GM21825 (cell line): ENCODE measurements around the gene CNR1.
A peak's percentile ranks its signal among the peaks of the same experiment; 100 is the strongest.

Source experiments
- ATAC-seq: cut with Tn5 transposase; IDR thresholded peaks from one replicate; pipeline ENCODE4 v1.9.1; 2021; ENCODE audit warnings: mild to moderate bottlenecking, moderate library complexity; ENCODE audit not compliant: unreplicated experiment

The CNR1 gene

DNA sequence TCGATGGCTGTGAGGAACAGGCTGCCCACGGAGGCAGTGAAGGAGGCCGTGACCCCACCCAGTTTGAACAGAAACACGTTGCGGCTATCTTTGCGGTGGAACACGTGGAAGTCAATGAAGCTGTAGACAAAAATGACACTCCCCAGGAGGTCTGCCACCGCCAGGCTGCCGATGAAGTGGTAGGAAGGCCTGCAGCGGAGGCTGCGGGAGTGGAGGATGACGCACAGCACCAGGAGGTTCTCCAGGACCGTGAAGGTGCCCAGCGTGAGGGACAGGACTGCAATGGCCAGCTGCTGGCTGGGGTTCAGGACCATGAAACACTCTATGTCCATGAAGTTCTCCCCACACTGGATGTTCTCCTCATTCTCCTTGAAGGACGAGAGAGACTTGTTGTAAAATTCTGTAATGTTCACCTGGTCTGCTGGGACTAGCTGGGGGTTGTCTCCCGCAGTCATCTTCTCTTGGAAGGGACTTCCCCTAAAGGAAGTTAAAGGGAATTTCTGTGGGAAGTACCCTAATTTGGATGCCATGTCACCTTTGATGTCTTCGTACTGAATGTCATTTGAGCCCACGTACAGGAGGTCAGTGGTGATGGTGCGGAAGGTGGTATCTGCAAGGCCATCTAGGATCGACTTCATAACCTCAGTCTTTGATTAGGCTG, 21.4 kb downstream of the CNR1 start:
- ATAC-seq: no peak

DNA sequence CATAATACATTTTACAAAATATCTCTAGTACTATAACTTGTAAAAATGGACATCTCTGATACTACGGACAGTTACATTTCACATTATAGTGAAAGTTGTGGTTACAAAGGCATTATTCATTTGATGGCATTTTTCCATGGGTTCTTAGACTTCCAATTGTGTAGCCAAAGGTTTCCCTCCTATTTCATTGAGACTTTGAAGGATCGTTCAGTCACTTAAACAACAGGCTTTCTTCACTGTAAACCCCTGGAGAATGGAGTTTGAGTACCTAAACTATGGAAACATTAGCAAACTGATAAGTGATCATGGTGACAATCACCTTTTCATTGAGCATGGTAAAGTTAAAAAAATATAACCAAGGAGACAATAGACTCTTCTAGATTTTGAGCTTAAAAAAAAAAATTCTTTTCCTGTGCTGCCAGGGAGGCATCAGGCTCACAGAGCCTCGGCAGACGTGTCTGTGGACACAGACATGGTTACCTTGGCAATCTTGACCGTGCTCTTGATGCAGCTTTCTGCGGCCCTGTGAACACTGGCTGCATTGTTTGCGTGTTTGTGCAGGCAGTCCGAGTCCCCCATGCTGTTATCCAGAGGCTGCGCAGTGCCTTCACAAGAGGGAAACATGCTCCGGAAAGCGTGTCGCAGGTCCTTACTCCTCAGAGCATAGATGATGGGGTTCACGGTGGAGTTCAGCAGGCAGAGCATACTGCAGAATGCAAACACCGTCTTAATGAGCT, 22.6 kb downstream of the CNR1 start:
- ATAC-seq: no peak

DNA sequence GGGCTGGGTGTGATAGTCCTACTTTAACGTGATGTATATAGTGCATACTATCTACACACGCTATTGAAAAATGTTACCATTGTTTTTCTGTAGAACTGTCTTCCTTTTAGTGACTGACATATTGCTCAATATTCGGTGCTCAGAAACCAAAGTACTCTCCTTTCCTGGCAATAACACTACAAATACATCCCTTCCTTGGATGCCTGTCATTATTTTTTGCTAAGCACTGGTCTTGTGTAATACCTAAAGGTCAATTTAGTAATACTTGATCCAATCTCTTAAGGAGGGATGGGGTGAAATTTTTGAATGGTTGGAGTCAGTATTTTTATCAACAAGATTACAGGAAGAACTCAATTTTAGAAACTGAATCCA, 23.9 kb downstream of the CNR1 start:
- no peak for ATAC-seq

DNA sequence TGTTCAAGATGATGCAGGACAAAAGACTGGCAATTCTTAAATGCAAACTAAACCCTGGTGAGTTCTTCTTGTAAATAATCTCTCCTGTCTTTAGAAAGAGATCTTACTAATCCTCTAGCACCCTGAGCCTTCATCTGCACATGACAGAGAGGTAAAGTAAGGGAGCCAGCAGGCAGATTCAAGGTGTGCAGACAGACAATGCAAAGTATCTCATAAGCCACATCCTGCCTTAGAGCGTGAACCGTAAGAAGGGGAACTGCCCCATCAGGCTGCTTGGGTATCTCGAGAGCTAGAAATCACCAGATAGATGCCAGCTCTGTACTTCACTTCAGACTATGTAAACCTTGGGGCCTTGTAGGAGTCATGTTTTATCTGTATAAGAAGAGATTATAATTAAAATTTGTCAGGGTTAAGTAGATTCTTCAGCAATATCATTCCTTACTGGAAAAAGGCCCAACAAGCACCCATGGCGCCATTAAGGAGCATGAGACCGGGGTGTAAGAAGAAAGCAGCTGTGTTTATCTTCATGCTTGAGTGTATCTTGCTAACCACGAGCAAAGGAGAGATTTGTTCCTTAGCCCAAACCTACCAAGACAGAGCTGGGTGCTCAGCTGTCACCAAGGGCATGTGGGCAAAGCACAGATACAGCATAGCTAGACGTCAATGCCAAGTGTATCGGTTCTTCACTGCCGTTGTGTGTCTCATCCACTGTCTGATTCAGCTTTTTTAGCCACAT, 24.4 kb downstream of the CNR1 start:
- peak; percentile 94 for ATAC-seq

DNA sequence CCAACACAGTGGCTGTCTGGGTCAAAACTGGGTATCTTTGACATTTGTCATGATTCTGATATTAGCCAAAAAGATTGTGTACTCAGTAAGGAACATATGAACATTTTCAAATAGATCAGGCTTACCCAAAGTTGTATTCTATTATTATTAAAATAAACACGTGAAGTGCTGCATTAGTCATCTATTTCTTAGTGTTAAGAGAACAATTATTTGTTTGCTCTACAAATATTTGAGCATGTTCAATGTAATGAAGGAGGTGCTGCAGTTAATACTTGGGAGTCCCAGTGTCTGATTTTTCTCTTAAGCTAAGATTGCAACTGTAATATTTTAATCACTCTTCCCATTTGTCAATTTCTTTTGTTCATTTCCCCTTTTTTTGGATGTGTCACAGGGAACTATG, 28.2 kb downstream of the CNR1 start:
- ATAC-seq: no peak

DNA sequence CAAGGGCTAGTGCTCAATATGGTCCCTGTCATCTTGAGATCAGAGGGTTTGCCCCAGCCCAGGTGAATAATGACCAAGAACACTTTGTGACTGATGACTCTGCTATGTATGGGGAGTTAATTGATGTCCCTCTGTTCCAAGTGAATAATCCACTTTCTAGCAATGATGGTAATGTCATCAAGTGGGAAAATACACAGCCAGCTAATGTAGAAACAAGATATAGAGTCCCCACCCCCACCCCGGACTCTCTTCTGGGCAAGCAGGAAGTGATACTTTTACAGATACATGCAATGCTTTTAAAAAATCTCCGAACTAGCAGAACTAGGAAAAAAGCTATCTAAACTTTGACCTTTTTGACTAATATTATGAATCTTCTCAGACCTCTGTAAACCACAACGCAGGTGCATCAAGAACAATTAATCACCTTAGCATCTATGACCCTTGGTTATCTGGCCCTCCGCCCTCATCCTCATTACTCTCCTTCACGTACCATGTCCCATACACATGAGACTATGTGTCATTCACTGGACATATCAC, 30.5 kb downstream of the CNR1 start:
- peak; percentile 68 for ATAC-seq

DNA sequence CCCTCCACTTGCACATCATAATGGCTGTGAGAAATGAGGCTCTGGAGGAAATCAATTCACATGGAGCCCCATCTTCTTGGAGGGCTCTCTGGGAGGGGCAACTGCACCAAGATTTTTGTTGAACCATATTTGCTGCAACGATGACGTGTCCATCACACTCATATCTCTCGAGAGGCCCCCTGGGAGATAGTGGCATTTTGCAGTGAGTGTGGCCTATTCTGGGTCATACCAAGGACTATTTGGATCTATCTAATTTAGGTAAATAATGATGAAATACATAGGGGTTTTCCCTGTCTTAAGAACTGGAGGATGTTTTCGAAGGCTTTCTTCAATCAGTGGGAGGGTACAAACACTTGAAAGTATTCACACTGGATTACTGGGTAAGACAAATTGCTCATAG, 31.6 kb downstream of the CNR1 start:
- no peak for ATAC-seq

DNA sequence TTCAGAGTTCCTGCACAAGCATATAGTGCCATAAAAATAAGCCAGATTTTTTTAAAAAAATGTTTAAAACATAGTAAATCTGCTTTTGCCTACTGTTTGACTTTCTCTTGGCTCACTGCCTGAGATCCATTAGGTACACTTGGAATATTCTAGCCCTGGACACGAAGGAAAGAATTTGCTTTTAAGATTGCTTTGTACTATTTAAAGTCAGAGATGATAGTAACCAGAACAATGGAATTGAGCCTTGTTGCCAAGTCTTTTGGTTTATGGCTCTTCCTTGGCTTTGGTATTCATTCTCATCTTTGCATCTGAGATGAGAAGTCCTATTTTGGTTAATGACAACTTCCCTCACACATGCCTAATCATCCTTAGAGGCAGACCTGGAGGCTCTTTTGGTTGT, 32.4 kb downstream of the CNR1 start:
- ATAC-seq: no peak

DNA sequence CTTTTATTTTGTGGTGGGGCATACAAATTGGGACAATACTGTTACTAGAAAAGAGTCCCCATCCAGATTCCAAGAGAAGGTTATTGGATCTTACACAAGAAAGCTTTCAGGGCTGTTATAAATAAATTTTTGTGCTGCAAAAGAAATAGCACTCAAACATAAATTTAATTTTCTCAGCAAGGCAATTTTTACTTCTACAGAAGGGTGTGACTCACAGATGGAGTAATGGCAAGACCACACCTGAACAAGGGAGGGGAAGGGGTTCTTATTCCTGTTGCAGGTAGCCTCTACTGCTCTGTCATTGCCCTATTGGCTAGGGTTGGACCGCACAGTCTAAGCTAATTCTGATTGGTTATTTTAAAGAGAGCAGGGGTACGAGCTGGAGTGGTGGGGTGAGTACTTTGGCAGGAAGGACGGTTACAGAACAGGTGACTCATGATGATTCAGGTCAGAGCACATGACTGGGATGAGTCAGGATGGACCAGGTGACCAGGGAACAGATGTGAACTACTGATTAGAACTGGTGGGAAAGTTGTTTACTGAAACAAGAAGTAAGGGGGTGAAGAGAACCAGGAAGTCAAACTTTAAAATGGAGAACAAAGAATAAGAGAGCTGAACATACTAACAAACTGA, 41.1 kb downstream of the CNR1 start:
- no peak for ATAC-seq

DNA sequence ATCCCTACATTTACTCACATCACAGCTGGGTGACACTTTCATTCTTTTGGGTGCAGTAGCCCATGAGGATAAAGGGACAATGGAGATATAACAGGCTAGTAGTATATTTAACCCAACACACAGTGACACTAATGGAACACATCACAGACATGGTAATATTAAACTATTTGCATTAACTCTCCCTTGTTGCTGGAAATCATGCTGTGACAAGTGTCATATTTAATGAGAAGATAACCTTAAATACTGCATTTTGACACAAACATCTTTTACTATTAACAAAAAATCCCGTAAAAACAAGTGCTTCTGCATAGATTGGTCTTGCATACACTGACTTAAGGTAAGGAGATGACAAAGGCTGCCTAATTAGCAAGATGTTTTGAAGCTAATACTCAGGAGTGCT, 45.5 kb downstream of the CNR1 start:
- no peak for ATAC-seq

DNA sequence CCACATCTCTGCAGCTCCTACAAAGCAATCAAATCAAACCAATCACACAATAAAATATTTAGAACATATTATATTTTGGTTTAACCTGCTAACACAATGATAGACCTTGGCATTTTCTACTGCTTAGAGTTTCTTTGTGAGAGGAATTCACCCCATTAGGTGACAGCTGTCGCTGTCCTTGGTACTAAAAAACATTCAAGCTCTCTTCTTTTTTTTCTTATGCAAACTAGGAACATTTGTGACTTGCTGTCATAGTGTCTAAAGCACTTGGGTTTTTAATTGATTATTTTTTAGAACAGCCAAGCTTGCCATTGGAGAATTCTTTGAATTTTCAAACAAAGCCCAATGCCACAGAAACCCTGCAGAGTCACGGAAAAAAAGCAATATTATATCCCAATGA, 46.4 kb downstream of the CNR1 start:
- no peak for ATAC-seq

DNA sequence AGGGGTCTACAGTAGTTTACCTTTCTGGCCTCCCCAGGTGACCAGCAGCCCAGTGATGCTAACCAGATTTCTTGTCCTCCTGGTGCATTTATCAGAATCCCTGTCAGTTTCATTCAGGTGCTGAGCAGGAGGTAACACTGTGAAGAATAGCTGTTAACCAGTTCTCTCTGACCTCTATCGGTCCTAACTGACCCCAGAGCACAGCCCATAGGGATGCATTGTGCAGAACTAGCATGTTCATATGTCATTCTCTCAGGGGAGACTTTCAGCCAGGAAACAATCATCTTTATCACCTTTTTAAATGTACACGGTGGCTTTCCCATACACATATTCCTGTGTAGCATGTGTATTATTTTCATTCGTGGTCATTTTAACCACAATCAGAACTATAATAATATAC, 49.9 kb downstream of the CNR1 start:
- no peak for ATAC-seq

DNA sequence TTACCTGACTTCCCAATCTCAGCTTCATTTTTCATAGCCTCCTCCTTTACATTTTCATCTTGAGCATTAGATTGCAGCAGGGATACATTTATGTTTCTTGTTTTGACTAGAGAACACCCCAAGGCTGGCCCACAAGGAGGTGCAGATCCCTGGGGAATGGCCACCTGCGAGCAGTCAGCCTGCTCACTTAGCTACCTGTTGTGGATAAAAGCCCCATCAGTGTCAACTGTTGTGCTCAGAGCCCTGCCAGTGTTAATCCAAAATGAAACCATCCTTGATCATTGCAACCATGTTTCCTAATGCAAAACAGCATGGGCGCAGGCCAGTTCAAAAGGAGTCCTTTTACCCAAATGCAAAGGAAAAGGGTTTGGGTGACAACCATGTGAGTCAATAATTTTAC, 50.8 kb downstream of the CNR1 start:
- no peak for ATAC-seq

DNA sequence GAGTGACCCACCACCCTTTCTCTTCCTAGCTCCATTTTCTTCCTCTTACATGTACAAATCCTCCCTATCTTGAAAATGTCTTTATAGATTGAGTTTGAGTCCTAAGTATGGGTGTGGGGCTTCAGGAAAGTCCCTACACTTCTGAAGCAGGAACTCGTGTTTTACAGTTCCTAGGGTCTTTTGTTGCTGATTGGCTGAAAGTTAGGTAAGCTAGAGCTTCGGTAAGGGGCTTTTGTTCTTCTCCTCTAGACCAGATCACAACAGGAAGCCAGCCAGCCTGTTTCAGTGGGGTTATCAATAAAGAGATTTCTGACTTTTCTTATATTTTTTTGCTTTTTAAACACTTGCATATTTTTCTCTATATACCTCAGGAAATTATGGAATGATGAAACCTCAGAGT, 51.3 kb downstream of the CNR1 start:
- ATAC-seq: no peak

DNA sequence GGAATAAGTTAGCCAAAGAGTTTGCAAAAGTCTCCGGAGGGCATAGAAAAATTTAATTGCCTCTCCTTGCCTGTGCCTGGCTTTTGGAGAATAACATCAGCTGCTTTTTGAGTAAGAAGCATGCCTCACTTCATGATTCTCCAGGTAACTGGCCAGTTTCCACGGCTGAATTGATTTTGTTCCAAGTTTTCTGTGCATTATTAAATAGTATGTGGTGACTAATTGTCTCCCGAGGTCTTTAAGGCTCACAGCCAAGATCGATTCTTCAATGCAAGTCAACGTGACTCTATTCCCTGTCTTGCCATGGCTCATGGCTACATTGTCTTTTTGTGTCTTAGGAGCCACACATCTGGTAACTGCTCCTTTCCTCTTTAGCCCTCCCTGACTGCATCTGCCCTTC, 54.2 kb downstream of the CNR1 start:
- no peak for ATAC-seq

DNA sequence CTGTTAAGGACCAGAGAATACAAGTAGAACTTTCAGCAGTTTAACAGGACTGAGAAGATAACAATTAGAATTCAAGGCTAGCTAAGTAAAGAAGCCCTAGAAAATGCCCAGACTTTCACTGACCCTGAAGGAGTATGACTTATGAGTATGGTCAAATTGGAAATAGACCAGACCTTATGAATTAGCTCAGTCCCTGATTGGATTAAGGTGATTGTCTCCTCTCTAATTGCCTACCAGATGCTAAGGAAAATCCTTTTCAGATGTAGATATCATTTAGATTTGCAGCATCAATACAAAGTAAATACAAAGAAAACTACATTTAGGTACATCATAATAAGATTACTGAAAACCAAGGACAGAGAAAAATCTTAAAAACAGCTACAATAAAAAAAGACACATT, 58.9 kb downstream of the CNR1 start:
- ATAC-seq: no peak

DNA sequence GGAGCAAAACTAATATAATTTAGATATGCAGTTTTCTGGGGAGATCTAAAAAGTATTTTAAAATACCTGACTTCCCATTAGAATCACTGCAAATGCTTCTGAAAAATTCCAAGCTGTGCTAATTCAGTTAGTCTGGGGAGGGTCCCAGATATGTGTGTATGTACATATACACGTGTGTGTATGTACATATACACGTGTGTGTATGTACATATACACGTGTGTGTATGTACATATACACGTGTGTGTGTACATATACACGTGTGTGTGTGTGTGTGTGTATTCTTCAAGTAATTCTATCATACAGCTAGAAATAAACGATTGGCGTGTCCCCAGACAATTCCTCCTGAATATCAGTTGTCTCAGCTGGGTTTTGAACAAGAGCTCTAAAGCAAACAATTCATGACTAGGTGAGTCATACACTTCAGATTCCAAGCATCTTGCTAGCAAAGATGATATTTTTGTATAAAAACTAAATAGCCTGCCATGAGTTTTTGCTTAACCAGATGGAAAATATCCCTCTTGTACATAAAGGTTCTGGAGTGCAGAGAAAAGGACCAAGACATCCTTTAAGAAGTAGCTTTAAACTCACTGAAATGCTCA, 60.3 kb downstream of the CNR1 start:
- ATAC-seq: no peak
